NCI-H69 (cell line): ENCODE measurements around the gene SIVA1.
A peak's percentile ranks its signal among the peaks of the same experiment; 100 is the strongest.

Experiments used
- DNase-seq: peaks from one replicate; lab custom pipeline; 2025; lab: John Stamatoyannopoulos, UW

Gene SIVA1

DNA sequence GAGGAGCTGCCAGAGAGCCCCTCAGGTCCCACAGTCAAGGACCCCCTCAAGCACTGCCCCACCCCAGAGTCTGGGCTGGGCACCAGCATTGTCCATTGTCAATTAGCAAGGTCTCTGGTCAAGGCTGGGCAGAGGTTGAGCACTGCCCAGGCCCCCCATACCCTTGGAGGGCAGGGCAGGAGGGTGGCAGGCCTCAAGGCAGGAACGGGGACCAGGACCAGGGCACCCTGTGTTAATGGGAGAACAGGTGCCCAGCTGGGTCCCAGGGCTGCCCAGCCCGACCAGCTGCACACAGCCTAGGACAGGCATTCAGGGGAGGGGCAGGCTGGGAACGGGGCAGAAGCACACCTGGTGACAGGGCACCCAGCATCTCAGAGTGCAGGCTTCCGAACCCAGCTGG is 18.4 kb downstream of the SIVA1 start:
- DNase-seq: no peak

DNA sequence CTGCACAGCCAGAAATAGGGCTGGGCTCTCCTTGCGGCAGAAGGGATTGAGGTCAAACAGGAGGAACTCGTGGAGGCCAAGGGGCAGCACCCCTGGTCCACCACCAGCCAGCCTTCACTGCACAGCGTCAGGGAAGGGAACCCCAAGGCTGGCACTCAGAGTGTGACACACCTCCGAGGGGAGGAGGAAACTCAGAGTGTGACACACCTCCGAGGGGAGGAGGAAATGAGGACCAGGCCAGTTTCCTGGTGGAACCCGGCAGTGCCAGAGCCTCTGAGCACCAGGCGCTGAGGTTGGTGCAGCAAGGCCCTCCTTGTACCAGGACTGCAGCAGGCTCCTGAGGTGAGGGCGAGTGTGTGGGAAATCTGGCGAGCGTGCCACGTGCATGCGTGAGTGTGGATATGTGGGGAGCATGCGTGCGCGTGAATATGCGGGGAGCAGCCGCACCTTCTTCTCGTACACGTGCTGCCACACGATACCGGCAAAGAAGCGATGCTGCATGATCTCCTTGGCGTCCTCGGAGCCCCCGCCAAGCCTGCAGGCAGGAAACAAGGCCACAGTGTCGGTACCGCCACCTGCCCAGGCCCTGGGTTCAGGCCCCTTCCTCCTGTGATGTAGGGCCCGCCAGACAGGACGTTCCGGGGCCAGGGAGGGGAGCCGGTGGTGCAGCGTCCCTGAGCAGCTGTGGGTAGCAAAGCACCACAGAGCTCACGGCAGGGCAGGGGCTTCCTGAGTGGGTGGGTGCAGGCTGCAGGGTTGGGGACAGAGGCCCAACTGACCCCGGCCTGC is 19.2 kb downstream of the SIVA1 start:
- no peak for DNase-seq

DNA sequence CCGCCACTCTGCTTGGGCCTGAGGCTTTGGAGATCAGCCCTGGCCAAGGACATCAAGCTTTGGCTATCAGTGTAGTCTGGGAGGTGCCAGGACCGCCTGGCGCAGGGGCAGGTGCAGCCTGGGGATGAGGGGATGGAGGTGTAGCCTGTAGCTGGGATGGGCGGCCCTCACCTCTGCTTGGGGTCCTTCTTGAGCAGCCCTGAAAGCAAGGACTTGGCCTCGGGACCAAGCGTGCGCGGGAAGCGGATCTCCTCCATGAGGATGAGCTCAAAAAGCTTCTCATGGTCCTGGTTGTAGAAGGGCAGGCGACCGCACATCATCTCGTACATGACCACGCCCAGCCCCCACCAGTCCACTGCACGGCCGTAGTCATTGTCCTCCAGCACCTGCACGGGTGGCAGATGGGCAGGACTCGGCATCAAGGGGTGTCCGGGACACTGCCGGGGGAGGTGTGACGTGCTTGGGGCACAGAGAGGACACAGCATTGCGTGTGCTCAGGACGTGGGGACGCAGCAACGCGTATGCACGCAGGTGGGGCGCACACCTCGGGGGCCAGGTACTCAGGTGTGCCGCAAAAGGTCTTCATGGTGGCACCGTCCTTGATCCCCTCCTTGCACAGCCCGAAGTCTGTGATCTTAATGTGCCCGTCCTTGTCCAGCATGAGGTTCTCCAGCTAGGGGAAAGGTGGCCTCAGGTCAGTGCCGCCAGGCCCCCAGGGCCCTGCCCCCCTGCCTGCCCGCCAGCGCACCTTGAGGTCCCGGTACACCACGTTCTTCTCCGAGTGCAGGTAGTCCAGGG is 20.0 kb downstream of the SIVA1 start:
- no peak for DNase-seq

DNA sequence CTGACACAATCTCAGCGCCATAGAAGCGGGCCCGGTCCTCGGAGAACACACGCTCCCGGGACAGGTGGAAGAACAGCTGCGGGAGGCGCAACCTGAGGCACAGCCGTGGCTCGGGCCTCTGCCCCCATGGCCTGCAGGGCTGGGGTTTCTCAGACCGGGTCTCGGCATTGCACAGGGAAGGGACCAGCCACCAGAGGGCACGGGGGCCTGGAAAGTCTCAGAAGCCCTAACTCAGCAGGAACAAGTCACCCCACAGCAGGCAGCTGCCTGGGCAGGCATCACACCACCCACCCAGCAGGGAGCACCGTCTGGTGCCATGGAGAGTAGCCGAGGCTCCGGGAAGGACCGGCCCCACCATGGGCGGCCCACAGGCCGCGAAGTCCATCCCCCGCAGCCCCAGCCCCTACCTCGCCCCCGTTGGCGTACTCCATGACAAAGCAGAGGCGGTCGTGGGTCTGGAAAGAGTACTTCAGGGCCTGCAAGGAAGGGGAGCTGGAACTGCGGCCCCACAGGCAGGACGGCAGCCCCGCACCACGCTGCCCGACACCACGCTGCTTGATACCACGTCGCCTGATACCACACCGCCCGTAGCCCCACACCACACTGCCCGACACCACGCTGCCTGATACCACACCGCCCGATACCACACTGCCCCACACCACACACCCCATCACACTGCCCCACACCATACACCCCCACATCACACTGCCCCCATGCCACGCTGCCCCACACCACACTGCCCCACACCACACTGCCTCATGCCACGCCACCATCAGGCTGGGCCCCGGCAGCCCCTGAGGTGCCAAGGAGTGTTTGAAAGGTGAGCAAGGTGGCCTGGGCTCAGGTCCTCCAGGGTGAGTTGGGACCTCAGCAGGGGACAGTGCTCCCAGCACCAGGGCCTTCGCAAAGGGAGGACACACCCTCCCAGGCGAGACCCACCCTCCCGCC is 20.8 kb downstream of the SIVA1 start:
- peak; percentile 71 for DNase-seq

DNA sequence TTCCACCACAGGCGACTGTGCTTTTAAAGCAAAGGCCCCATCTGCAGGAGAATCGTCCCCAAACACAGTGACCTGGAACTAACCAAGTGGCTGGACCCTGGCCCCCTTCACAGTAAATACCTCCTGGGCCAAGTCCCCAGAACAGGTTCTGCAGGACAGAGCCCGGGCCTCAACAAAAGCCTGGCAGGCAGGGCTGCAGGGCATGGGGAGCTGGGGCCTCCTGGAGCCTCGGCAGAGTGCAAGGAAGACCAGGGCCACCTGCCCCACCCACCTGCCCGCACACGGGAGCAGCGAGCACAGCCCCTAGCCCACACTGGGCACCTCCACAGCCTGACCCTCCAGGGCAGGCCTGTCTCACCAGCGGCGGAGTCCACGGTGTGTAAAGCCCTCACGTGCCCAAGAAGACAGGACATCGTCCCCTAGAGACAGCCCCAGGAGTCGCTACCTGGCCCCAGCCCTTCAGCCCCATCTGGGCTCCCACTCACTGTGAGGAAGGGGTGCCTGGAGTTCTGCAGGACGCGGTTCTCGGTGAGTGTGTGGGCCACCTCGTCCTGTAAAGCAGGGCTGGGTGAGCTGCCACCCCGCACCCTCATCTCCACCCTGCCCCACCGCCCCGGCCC is 21.6 kb downstream of the SIVA1 start:
- no peak for DNase-seq

DNA sequence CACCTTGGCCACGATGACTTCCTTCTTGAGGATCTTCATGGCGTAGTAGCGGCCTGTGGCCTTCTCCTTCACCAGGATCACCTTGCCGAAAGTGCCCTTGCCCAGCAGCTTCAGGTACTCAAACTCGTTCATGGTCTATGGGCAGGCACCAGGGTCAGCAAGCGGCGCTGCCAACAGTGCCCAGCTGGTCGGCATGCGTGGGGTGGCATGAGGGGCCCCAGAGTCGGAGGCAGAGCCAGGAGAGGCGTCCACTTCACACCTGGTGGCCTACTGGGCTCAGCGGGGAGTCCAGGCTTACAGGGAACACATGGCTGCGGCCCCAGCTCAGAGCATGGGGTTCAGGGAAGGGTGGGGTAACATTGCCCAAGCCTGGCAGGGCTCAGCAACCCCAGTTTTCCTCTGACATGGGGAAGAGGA is 22.1 kb downstream of the SIVA1 start:
- no peak for DNase-seq

DNA sequence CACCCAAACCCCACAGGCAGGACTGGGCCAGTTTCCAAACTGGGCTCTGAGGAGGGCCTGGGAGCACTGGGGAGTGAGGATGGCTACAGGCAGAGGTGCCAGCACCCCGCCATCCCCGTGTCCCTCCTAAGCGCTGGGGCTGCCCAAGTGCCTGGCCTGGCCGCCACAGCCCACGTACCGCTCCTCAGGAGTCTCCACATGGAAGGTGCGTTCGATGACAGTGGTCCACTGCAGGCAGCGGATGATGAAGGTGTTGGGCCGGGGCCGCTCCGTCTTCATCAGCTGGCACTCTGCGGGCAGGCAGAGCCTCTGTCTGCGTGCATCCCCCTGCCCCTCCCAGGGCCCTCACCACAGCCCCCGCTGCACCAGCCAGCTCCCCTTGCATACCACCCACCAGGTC is 23.5 kb downstream of the SIVA1 start:
- DNase-seq: no peak

DNA sequence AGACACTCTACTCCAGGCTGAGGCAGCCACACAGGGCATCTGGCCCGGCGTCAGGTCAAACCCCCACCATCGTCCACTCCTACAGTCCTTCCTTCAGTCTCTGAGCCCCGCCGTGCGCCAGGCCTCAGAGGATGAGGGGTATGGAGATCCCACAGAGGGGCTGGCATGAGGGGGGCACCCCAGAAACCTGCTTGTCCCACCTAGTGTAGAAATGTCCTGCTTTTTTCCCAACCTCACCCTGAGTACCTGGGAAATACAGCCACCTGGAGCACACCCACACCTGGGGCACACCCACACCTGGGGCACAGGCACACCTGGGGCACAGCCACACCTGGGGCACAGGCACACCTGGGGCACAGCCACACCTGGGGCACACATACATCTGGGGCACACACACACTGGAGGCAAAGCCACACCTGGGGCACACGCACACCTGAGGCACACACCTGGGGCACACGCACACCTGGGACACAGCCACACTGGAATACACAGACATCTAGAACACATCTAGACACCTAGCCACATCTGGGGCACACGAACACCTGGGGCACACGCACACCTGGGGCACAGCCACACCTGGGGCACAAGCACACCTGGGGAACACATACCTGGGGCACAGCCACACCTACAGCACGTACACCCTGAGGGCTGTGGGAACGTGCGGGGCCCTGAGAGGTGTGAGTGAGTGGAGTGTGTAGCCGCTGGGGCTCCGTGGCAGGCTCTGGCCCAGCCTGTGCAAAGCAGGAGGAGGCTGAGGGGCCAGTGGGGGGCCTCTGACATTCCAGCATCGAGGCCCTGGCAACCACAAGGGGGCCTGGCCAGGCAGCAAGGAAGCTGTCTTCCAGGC is 24.2 kb downstream of the SIVA1 start:
- DNase-seq: no peak

DNA sequence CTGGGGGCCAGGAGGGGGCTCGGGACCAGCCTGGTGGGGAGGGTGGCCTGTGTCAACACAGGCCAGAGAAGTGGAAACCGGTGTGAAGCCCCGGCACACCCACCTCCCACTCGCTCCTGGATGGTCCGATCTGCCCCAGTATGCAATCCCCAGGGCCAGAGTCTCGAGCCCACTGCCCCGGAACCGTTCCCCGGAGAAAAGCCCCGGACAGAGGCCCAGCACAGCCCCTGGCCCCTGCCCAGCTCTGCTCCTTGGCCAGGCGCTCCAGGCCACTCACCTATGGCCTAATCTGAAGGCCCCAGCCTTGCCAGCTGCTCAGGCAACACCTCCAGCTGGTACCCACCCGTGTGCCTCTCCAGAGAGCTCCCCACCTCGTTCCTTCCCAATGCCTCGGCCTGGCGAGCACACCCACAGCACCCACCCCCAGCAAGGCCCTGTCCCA is 24.9 kb downstream of the SIVA1 start:
- DNase-seq: no peak

DNA sequence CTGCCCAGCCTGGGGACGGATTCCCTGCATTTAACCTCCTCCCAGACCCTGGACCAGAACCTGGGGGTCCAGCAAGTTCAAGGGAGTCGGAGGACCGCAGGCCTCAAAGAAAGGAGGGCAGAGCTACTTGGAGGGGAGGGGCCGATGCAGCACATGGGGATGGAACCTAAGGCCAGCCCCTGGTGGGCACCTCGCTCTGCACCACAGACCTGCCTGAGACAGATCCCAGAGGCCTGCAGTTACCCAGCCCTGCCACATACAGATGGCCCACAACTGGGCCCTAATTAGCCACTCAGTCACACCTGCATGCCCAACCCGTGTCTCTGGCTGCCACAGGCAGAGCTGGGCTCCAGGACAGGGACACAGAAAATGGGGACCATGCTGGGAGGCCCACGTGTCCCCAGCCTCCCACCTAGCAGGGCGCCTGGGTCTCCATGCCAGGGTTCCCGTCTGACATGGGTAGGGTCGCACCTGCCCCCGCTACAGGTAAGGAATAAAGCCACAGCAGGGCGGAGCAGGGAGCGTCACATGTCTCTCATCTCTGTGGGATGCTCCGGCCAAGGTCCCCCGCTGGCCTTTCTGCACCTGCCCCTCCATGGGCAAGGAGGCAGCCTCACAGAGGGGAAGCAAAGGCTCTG is 25.9 kb downstream of the SIVA1 start:
- DNase-seq: peak; percentile 83

DNA sequence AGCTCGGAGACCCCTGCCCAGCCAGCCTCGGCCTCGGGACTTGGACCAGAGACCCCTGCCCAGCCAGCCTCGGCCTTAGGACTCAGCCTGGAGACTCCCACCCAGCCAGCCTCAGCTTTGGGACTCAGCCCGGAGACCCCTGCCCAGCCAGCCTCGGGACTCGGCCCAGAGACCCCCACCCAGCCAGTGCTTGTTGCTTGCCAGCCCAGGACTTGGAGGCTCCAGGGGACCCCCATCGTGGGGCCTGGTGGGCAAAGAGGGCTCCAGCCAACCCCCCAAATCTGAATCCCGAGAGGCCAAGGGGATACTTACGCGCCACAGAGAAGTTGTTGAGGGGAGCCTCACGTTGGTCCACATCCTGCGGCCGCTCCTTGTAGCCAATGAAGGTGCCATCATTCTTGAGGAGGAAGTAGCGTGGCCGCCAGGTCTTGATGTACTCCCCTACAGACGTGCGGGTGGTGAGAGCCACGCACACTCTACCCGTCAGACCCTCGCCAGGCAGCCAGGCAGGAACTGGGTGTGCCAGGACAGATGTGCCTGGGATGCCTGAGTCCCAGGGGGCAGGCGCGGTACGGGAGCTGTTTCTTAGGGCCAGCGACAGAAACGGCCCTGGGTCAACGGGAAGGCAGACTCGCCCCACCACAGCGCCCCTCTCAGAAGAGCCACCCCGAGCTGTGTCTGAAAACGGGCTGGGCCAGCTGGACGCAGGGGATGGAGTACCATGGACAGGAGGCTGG is 27.0 kb downstream of the SIVA1 start:
- DNase-seq: no peak

DNA sequence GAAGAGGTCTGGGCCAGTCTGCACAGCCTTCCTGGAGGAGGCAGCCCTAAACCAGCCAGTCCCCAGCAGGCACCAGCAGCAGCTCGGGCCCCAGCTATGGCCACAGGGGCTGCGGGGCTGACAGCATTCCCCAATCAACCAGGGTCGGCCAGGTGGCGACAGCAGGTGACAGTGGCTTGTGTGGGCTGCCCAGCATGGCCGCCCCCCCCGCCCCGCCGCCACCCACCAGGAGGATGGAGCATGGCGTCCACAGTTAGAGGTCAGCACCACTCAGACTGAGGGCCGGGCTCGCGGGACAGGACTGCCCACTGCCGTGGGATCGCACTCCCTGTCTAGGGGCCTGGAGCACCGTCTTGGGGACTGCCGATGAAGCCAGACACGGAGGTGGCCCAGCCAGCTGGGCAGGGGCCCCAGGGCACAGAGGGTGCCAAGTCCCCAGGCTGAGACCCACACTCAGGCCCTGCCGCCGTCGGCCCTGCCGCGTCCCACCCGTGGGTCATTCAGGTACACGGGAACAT is 27.6 kb downstream of the SIVA1 start:
- no peak for DNase-seq

DNA sequence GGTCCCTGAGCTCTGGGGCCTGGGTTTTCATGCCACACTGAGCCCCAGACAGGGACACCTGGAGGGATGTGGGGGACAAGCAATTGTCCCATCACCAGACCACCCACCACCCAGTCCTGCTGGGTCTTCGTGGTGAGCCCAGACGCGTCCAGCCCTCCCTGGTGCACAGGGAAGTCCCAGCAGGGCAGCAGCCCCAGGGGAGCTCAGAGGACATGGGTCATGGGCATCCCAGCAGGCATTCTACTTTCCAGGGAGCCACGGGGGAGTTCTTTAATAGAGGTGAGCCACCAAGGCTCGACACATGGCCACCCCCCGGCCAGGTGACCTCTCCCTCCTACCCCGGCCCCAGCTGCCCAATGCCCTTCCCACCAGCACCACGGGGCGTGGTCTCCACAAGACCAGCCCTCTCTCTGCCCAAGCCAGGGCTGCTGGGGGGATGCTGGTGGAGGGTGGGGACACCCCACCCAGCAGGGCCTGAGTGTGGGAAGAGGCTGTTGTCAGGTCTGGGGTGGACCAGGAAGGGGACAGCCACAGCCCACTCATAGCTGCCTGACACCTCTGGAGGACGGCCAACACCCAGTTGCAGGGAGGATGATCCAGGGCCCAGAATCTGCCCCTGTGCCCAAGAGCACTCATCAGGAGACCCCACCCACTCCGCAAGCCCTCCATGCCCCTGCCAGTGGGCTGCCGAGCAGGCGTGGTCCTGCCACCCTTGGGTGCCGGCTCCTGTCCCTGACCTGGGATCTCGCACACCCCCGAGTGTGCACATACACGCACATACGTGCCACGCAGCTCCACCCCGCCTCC is 28.5 kb downstream of the SIVA1 start:
- peak; percentile 54 for DNase-seq

DNA sequence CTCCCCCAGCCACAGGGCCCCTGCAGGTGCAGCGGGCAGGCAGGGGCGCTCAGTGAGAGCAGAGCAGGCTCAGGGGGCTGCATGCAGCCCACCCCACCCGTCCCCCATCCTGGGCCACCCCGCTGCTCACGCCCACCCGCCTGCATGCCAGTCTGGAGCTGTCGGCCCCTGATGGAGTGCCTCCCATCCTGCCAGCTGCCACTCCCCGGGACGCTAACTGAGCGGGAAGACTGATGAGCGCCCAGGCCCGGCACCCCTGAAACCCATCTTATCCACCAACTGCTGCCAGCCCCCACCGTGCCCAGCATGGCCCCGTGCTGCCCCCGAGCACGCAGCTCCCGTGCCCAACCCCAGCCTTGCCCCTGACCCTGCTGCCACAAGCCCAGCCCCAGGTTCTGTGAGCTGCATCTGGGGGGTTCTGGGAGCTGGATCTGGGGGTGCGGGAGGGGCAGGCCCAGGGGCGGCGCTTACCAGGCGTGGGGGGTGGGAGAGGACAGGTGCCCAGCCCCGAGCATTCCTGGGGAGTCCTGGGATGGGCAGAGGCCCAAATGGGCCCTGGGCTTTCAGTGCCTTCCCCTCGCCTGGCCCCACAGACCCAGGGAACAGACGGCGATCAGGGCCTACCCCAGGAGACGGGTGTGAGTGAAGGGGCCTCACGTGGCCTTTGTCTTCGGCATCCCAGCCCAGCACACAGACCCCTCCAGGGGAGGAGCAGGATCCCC is 29.3 kb downstream of the SIVA1 start:
- no peak for DNase-seq

DNA sequence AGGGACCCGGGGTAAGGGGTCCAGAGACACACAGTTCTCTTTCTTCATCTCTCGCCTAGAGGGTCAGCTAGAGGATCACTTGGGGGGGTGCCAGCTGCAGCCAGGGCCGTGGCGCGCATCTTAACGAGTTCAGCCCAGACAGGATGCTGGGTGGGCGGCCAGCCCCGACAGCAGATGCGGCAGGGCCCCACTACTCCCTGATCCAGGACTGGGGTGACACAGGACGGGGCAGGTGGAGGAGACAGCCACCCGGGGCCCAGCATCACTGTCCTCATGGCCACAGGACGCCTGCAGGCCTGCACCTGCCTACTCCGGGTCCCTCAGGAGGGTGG is 29.8 kb downstream of the SIVA1 start:
- no peak for DNase-seq

DNA sequence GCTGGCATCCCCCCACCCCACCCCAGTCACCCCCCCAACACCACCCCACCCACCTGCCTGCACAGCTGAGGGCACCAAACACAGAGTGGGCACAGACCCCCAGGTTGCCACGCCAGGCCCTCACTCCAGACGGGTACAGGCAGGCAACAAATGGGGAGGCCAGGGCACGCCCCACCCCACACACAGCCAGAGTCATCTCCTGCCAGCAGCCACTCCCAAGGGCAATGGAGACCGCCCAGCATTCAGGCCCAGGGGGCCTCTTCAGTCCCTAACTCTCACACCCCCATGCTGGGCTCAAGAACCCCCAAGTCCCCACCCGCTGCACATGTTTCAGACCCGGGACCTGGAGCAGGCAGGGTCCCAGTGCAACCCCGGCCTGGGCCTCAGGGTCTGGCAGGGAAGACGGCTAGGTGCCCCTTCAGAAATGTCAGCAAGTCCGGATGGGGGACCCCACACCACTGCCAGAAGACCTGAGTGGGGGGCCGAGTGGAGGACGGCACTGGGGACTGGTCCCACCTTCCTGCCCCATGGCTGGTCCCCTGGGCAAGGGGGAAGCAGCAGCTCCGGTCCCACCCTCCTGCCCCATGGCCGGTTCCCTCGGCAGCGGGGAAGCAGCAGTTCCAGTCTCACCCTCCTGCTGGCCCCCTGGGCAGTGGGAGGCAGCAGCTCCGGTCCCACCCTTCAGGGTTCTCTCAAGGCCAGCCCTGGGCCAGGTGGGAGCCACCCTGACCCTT is 30.7 kb downstream of the SIVA1 start:
- no peak for DNase-seq

DNA sequence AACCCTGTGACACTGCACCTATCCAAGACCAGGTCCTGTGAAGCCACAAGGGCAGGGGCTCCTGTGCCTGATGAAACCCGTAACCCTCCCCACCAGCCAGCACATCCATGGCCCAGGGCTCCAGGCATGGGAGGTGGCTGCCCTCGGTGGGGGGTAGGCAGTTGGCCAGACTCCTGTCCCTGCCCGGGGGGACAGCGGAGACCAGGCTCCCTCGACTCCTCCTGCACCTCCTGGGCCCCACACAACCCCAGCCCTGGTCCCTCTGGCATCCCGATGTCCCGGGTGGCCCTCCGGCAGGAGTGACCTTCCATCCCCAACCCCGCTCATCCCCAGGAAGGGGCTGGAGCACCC is 31.2 kb downstream of the SIVA1 start:
- peak; percentile 56 for DNase-seq
